ENCODE data around the gene POTEH. TPM values are rescaled to one million over a fixed set of nuclear protein-coding genes. Genes with fewer than 3 reads are reported as not detected.
"Not testable (repeated sequence)": the region's sequence is repeated elsewhere in the genome, so short reads cannot be mapped to it uniquely, and the experiment has no call there.

Gene POTEH
- polyA plus RNA-seq, 1 donor from 2014 or later = not detected

- not testable (repeated sequence) for H4K20me1 ChIP-seq (ENCODE audit: insufficient read depth); H3K36me3 ChIP-seq (ENCODE audit: insufficient read depth, low read length); H3K27me3 ChIP-seq (ENCODE audit: insufficient read depth, low read depth, low read length); H3K27ac ChIP-seq (ENCODE audit: low read length); H2AFZ ChIP-seq (ENCODE audit: low read depth, low read length); H3K79me2 ChIP-seq (replicated peaks; ENCODE audit: insufficient read depth, low read length); H3K4me2 ChIP-seq (ENCODE audit: low read length); H3K9me2 ChIP-seq (ENCODE audit: insufficient read depth, low read length); H3F3A ChIP-seq (ENCODE audit: insufficient read depth, low read length, poor library complexity, severe bottlenecking); H3K4me3 ChIP-seq (ENCODE audit: low read length); H3K9ac ChIP-seq (ENCODE audit: low read length); H3K9me3 ChIP-seq (ENCODE audit: low read length)
Observed at GRCh38 chr22:15689012-15689748, 646 bp upstream of the POTEH start.

GRCh38 chr22:15713600-15713999, 23.8 kb downstream of the POTEH start:
- H2AFZ ChIP-seq (ENCODE audit: low read depth, low read length); H3K9me2 ChIP-seq (ENCODE audit: insufficient read depth, low read length); H3K9me3 ChIP-seq (ENCODE audit: low read length); H3K27ac ChIP-seq (ENCODE audit: low read length); H3K9ac ChIP-seq (ENCODE audit: low read length); H3K4me3 ChIP-seq (ENCODE audit: low read length); H3K36me3 ChIP-seq (ENCODE audit: insufficient read depth, low read length); H3K79me2 ChIP-seq (replicated peaks; ENCODE audit: insufficient read depth, low read length); H3F3A ChIP-seq (ENCODE audit: insufficient read depth, low read length, poor library complexity, severe bottlenecking); H4K20me1 ChIP-seq (ENCODE audit: insufficient read depth); H3K4me2 ChIP-seq (ENCODE audit: low read length); H3K27me3 ChIP-seq (ENCODE audit: insufficient read depth, low read depth, low read length): not testable (repeated sequence)

- H4K20me1 ChIP-seq (ENCODE audit: insufficient read depth); H3K9ac ChIP-seq (ENCODE audit: low read length); H3K4me3 ChIP-seq (ENCODE audit: low read length); H3K9me3 ChIP-seq (ENCODE audit: low read length); H3K27me3 ChIP-seq (ENCODE audit: insufficient read depth, low read depth, low read length); H3K27ac ChIP-seq (ENCODE audit: low read length); H3K79me2 ChIP-seq (replicated peaks; ENCODE audit: insufficient read depth, low read length); H3K4me2 ChIP-seq (ENCODE audit: low read length); H3K36me3 ChIP-seq (ENCODE audit: insufficient read depth, low read length); H2AFZ ChIP-seq (ENCODE audit: low read depth, low read length); H3K9me2 ChIP-seq (ENCODE audit: insufficient read depth, low read length); H3F3A ChIP-seq (ENCODE audit: insufficient read depth, low read length, poor library complexity, severe bottlenecking): not testable (repeated sequence)
Observed at GRCh38 chr22:15714125-15714524, 24.3 kb downstream of the POTEH start.

- H3K9me2 ChIP-seq (ENCODE audit: insufficient read depth, low read length); H3K9me3 ChIP-seq (ENCODE audit: low read length); H2AFZ ChIP-seq (ENCODE audit: low read depth, low read length); H3K27me3 ChIP-seq (ENCODE audit: insufficient read depth, low read depth, low read length); H3K4me3 ChIP-seq (ENCODE audit: low read length); H3K36me3 ChIP-seq (ENCODE audit: insufficient read depth, low read length); H3K4me2 ChIP-seq (ENCODE audit: low read length); H3K27ac ChIP-seq (ENCODE audit: low read length); H3K79me2 ChIP-seq (replicated peaks; ENCODE audit: insufficient read depth, low read length); H3K9ac ChIP-seq (ENCODE audit: low read length); H3F3A ChIP-seq (ENCODE audit: insufficient read depth, low read length, poor library complexity, severe bottlenecking); H4K20me1 ChIP-seq (ENCODE audit: insufficient read depth): not testable (repeated sequence)
Observed at GRCh38 chr22:15721884-15722283, 32.1 kb downstream of the POTEH start.

GRCh38 chr22:15729209-15729917, 39.5 kb downstream of the POTEH start:
- H4K20me1 ChIP-seq (ENCODE audit: insufficient read depth); H3F3A ChIP-seq (ENCODE audit: insufficient read depth, low read length, poor library complexity, severe bottlenecking): not testable (repeated sequence)

GRCh38 chr22:15731023-15731422, 41.2 kb downstream of the POTEH start:
- H2AFZ ChIP-seq (ENCODE audit: low read depth, low read length) = not testable (repeated sequence)

More at GRCh38 chr22:15729209-15729917, 39.5 kb downstream of the POTEH start:
- not testable (repeated sequence) for H3K4me2 ChIP-seq (ENCODE audit: low read length); H3K9ac ChIP-seq (ENCODE audit: low read length); H3K36me3 ChIP-seq (ENCODE audit: insufficient read depth, low read length); H3K27me3 ChIP-seq (ENCODE audit: insufficient read depth, low read depth, low read length); H3K27ac ChIP-seq (ENCODE audit: low read length); H3K9me3 ChIP-seq (ENCODE audit: low read length); H2AFZ ChIP-seq (ENCODE audit: low read depth, low read length); H3K9me2 ChIP-seq (ENCODE audit: insufficient read depth, low read length); H3K4me3 ChIP-seq (ENCODE audit: low read length); H3K79me2 ChIP-seq (replicated peaks; ENCODE audit: insufficient read depth, low read length)

GRCh38 chr22:15734411-15734810, 44.6 kb downstream of the POTEH start:
- H3F3A ChIP-seq (ENCODE audit: insufficient read depth, low read length, poor library complexity, severe bottlenecking); H4K20me1 ChIP-seq (ENCODE audit: insufficient read depth); H3K36me3 ChIP-seq (ENCODE audit: insufficient read depth, low read length); H3K9me3 ChIP-seq (ENCODE audit: low read length); H3K9ac ChIP-seq (ENCODE audit: low read length); H3K4me3 ChIP-seq (ENCODE audit: low read length); H3K27me3 ChIP-seq (ENCODE audit: insufficient read depth, low read depth, low read length); H3K4me2 ChIP-seq (ENCODE audit: low read length); H3K79me2 ChIP-seq (replicated peaks; ENCODE audit: insufficient read depth, low read length); H3K27ac ChIP-seq (ENCODE audit: low read length); H3K9me2 ChIP-seq (ENCODE audit: insufficient read depth, low read length); H2AFZ ChIP-seq (ENCODE audit: low read depth, low read length): not testable (repeated sequence)

More at GRCh38 chr22:15731023-15731422, 41.2 kb downstream of the POTEH start:
- not testable (repeated sequence) for H3K79me2 ChIP-seq (replicated peaks; ENCODE audit: insufficient read depth, low read length); H4K20me1 ChIP-seq (ENCODE audit: insufficient read depth); H3K27me3 ChIP-seq (ENCODE audit: insufficient read depth, low read depth, low read length); H3K4me2 ChIP-seq (ENCODE audit: low read length); H3K9ac ChIP-seq (ENCODE audit: low read length); H3K4me3 ChIP-seq (ENCODE audit: low read length); H3K27ac ChIP-seq (ENCODE audit: low read length); H3F3A ChIP-seq (ENCODE audit: insufficient read depth, low read length, poor library complexity, severe bottlenecking); H3K9me2 ChIP-seq (ENCODE audit: insufficient read depth, low read length); H3K36me3 ChIP-seq (ENCODE audit: insufficient read depth, low read length); H3K9me3 ChIP-seq (ENCODE audit: low read length)

All from neural cell (in vitro differentiated cells).